HFFc6 (cell line): ENCODE measurements around the gene TMCO5A. TPM values are rescaled to one million over a fixed set of nuclear protein-coding genes. Genes with fewer than 3 reads are reported as not detected.
"Not testable (repeated sequence)": the region's sequence is repeated elsewhere in the genome, so short reads cannot be mapped to it uniquely, and the experiment has no call there.

Source experiments
- DNase-seq: peaks from one replicate; pipeline ENCODE4 v3.0.0-alpha.2; 2018
- H3K27ac Mint-ChIP-seq: 2 replicates; pipeline ENCODE4 v1.8.0; 2020; ENCODE audit warnings: mild to moderate bottlenecking, mixed read lengths
- H3K27me3 Mint-ChIP-seq: 2 replicates; pipeline ENCODE4 v1.8.0; 2021; ENCODE audit warnings: mild to moderate bottlenecking, moderate library complexity, mixed read lengths; ENCODE audit not compliant: insufficient read depth
- H3K36me3 Mint-ChIP-seq: 2 replicates; pipeline ENCODE4 v1.8.0; 2021; ENCODE audit warnings: low read depth, mixed read lengths
- H3K4me1 Mint-ChIP-seq: 2 replicates; pipeline ENCODE4 v1.8.0; 2020; ENCODE audit warnings: low read depth, mixed read lengths
- H3K4me3 Mint-ChIP-seq: 2 replicates; pipeline ENCODE4 v1.8.0; 2020; ENCODE audit warnings: mild to moderate bottlenecking, moderate library complexity, mixed read lengths
- H3K9me3 Mint-ChIP-seq: 2 replicates; pipeline ENCODE4 v1.8.0; 2020; ENCODE audit warnings: mild to moderate bottlenecking, mixed read lengths
- total RNA-seq, 6 experiments: library from RNA; stranded (reverse); fragmentation: NEBNext Ultra II Directional; extraction: Animal tissue kit (Norgen Biotek cat#: 25700); gene quantifications; 2 replicates in 1 of 6; 3 replicates in 5 of 6; pipeline ENCODE4 v1.2.3, GENCODE V29; 2021
- TF ChIP-seq, protein P1 (sequence below): fragments of 200-600 bp; sonication (generic); IDR thresholded peaks from 2 replicates; pipeline ENCODE4 v1.5.0; 2021; ENCODE audit warnings: antibody characterized with exemption, mild to moderate bottlenecking

TMCO5A gene
- total RNA-seq, 6 experiments from 2014 or later = not detected

DNA sequence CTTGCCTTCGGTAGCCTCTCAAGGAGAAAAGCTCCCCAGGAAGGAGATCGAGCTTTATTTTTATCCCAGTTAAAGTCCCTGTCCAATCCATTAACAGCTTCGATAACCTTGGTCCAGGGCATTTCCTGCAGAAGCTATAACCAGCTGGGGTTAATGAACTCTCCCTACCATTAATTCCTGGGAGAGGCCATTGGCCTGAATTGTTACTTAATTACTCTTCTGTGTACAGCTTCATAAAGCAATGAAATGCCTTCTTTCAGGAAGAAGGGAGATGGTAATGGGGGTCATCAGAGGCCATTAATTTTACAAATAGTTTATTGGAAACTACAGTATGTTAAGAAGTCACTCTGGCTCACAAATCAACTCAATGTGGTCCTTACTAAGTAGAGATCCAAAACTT lies 1.9 kb upstream of the TMCO5A start:
- Mint-ChIP-seq H3K27me3 (peaks cover 8% of the 10 kb centered on the region; the same call in 1 of the 2 replicates), H3K9me3 (no peaks in the 10 kb centered on the region), H3K4me3 (no peak overlapping the region), H3K36me3 (no peaks in the 10 kb centered on the region), H3K27ac (no peak overlapping the region), H3K4me1 (peaks cover 46% of the 10 kb centered on the region)
- TF ChIP-seq, protein P1, sequence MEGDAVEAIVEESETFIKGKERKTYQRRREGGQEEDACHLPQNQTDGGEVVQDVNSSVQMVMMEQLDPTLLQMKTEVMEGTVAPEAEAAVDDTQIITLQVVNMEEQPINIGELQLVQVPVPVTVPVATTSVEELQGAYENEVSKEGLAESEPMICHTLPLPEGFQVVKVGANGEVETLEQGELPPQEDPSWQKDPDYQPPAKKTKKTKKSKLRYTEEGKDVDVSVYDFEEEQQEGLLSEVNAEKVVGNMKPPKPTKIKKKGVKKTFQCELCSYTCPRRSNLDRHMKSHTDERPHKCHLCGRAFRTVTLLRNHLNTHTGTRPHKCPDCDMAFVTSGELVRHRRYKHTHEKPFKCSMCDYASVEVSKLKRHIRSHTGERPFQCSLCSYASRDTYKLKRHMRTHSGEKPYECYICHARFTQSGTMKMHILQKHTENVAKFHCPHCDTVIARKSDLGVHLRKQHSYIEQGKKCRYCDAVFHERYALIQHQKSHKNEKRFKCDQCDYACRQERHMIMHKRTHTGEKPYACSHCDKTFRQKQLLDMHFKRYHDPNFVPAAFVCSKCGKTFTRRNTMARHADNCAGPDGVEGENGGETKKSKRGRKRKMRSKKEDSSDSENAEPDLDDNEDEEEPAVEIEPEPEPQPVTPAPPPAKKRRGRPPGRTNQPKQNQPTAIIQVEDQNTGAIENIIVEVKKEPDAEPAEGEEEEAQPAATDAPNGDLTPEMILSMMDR = no peak
- DNase-seq = no peak

DNA sequence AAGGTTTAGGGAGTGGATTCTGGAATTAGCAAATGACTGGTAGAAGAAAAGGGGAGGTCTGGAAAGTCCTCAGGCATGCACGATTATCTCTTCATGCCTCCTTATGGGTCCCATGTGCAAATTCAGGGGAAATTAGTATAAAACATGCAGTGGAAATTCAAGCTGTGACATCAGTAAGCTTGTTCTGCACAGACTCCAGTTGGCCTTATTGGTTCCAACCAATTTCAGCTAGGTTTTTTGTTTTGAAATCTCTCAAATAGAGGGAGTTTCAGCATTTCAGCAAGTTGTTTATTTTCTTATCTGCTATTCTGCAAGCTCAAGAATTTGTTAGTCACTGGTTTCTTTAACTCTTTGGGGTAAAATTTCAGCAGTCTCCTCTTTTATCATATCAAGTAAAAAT lies 774 bp upstream of the TMCO5A start:
- DNase-seq = peak; percentile 50
- H3K36me3 Mint-ChIP-seq = no peaks in the 10 kb centered on the region
- H3K9me3 Mint-ChIP-seq = no peaks in the 10 kb centered on the region
- peaks cover 46% of the 10 kb centered on the region for H3K4me1 Mint-ChIP-seq
- no peak overlapping the region for H3K4me3 Mint-ChIP-seq
- peaks cover 8% of the 10 kb centered on the region; the same call in 1 of the 2 replicates for H3K27me3 Mint-ChIP-seq
- TF ChIP-seq, protein P1 = no peak
- peak overlapping the region; percentile 28 for H3K27ac Mint-ChIP-seq

DNA sequence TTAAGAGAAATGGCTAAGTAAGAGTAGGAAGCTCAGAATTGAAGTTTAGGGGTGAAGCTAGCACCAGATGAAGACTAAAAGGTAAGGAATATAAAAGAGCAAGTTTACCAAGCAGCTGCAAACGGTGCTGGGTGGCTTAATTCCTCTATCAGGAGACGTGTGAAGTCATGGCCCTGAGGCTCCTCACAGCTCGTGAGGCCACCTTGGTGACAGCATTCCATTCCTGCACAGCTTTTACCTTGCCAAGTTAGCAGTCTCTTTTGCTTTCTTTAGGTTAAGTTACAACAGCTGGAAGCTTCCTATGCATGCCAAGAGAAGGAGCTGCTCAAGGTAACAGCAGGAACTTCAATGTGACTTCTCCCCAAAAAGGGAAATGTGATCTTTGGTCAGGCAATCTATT lies 6.4 kb downstream of the TMCO5A start:
- no peak for DNase-seq
- no peak overlapping the region for H3K4me3 Mint-ChIP-seq
- TF ChIP-seq, protein P1 = no peak
- H3K27ac Mint-ChIP-seq = no peak overlapping the region
- H3K36me3 Mint-ChIP-seq = peaks cover 4% of the 10 kb centered on the region; the same call in 1 of the 2 replicates
- peaks cover 18% of the 10 kb centered on the region for H3K27me3 Mint-ChIP-seq
- H3K9me3 Mint-ChIP-seq = peaks cover 4% of the 10 kb centered on the region; the same call in 1 of the 2 replicates
- no peaks in the 10 kb centered on the region for H3K4me1 Mint-ChIP-seq

DNA sequence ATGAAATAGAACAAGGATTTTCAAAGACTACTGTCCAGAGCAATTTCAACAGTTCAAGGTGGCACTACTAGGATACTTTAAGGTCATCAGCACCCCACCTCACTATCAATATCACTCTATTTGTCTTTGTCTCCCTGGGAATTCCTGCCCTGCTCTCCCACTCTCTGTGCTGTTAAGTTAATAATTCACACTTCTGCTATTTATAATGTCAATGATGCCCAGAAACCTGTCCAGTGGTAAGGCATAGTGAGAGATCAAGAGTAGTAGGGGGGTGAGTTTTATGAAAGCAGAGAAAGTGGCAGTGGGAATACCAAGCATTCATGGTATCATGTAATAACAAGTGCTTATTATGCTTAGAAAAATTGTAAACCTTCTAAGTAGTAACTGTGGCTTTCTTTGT lies 7.3 kb downstream of the TMCO5A start:
- H3K27me3 Mint-ChIP-seq = peaks cover 21% of the 10 kb centered on the region
- no peak overlapping the region for H3K27ac Mint-ChIP-seq
- H3K4me1 Mint-ChIP-seq = no peaks in the 10 kb centered on the region
- peaks cover 8% of the 10 kb centered on the region; the same call in 1 of the 2 replicates for H3K9me3 Mint-ChIP-seq
- H3K36me3 Mint-ChIP-seq = peaks cover 5% of the 10 kb centered on the region; the same call in 1 of the 2 replicates
- DNase-seq = no peak
- TF ChIP-seq, protein P1 = no peak
- H3K4me3 Mint-ChIP-seq = no peak overlapping the region

DNA sequence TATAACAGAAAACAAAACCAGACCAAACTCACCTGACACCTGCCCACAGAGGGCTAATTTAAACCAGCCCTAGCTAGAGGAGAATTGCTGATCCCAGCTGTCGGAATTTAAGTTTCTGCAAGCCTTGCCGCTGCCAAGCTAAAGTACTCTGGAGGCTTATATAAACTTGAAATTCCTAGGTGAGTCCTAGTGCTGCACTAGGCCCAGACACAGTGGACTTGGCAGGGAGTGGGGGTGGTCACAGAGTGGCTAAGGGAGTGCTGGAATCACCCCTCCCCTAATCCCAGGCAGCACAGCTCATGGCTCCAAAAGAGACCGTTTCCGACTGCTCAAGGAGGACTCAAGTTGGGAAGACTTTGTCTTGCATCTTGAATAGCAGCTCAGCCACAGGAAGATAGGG lies 17.6 kb downstream of the TMCO5A start:
- Mint-ChIP-seq H3K4me1 (no peaks in the 10 kb centered on the region), H3K27ac (no peak overlapping the region), H3K4me3 (no peak overlapping the region), H3K9me3 (no peaks in the 10 kb centered on the region), H3K27me3 (peaks cover 48% of the 10 kb centered on the region), H3K36me3 (no peaks in the 10 kb centered on the region)
- TF ChIP-seq, protein P1 = no peak
- DNase-seq = no peak

DNA sequence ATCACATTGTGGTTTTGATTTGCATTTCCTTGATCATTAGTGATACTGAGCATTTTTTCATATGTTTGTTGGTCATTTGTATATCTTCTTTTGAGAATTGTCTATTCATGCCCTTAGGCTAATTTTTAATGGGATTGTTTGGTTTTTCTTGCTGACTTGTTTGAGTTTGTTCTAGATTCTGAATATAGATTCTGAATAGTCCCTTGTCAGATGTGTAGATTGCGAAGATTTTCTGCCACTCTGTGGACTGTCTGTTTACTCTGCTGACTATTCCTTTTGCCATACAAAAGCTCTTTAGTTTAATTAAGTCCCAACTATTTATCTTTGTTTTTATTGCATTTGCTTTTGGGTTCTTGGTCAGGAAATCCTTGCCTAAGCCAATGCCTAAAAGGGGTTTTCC lies 26.3 kb downstream of the TMCO5A start:
- H3K4me1 Mint-ChIP-seq, H3K4me3 Mint-ChIP-seq, H3K27ac Mint-ChIP-seq, DNase-seq, H3K36me3 Mint-ChIP-seq, H3K9me3 Mint-ChIP-seq: not testable (repeated sequence)
- H3K27me3 Mint-ChIP-seq = peaks cover 22% of the 10 kb centered on the region
